WTC11 (cell line): ENCODE data around the gene BZW2. TPM values are rescaled to one million over a fixed set of nuclear protein-coding genes. Genes with fewer than 3 reads are reported as not detected.
A peak's percentile ranks its signal among the peaks of the same experiment; 100 is the strongest.

Experiments used
- ATAC-seq: fragments of 200-7000 bp; cut with Tn5 transposase; 2 replicates; pipeline ENCODE4 v1.10.0; 2021; ENCODE audit warnings: mild to moderate bottlenecking, moderate library complexity
- CTCF ChIA-PET: fragments of 300-600 bp; sonication (Branson Sonifier 250); formaldehyde crosslinking; loops from one replicate; lab custom pipeline; 2021; ENCODE audit warnings: antibody characterized with exemption; lab: Charles Lee
- POLR2A ChIA-PET: fragments of 350-600 bp; sonication (Branson Sonifier 250); formaldehyde crosslinking; loops from one replicate; lab custom pipeline; 2021; ENCODE audit warnings: antibody characterized with exemption; lab: Charles Lee
- DNase-seq: peaks from one replicate; pipeline ENCODE4 v3.0.0; 2021; ENCODE audit warnings: low spot score
- H3K27ac Mint-ChIP-seq: 2 replicates; pipeline ENCODE4 v1.8.0; 2021; ENCODE audit warnings: mixed read lengths
- H3K27me3 Mint-ChIP-seq: 2 replicates; pipeline ENCODE4 v1.8.0; 2021; ENCODE audit warnings: low read depth, mild to moderate bottlenecking, moderate library complexity, mixed read lengths
- H3K36me3 Mint-ChIP-seq: 2 replicates; pipeline ENCODE4 v1.8.0; 2021; ENCODE audit warnings: mixed read lengths
- H3K4me1 Mint-ChIP-seq: 2 replicates; pipeline ENCODE4 v1.8.0; 2022; ENCODE audit warnings: mixed read lengths
- H3K4me3 Mint-ChIP-seq: 2 replicates; pipeline ENCODE4 v1.8.0; 2021; ENCODE audit warnings: mild to moderate bottlenecking, moderate library complexity, mixed read lengths
- H3K9me3 Mint-ChIP-seq: 2 replicates; pipeline ENCODE4 v1.8.0; 2021; ENCODE audit warnings: mixed read lengths
- ATF2 ChIP-seq: sonication (generic); formaldehyde crosslinking; IDR thresholded peaks from 2 replicates; pipeline ENCODE4 v1.8.1; 2022; ENCODE audit warnings: low read depth, missing genetic modification reagents, borderline replicate concordance
- CREB1 ChIP-seq: sonication (generic); formaldehyde crosslinking; IDR thresholded peaks from 2 replicates; pipeline ENCODE4 v1.8.0; 2023; ENCODE audit warnings: mild to moderate bottlenecking, missing genetic modification reagents
- CREM ChIP-seq: sonication (generic); formaldehyde crosslinking; IDR thresholded peaks from 2 replicates; pipeline ENCODE4 v1.8.1; 2022; ENCODE audit warnings: mild to moderate bottlenecking, missing genetic modification reagents, moderate library complexity
- E2F5 ChIP-seq: sonication (generic); formaldehyde crosslinking; IDR thresholded peaks from 2 replicates; pipeline ENCODE4 v1.8.1; 2022; ENCODE audit warnings: mild to moderate bottlenecking, moderate library complexity, missing genetic modification reagents
- FOXJ3 ChIP-seq: sonication (generic); formaldehyde crosslinking; IDR thresholded peaks from 2 replicates; pipeline ENCODE4 v1.9.0; 2021; ENCODE audit warnings: missing genetic modification reagents, mild to moderate bottlenecking, borderline replicate concordance
- FOXK1 ChIP-seq: sonication (generic); formaldehyde crosslinking; IDR thresholded peaks from 2 replicates; pipeline ENCODE4 v1.8.0; 2022; ENCODE audit warnings: mild to moderate bottlenecking, moderate library complexity, missing genetic modification reagents
- JAZF1 ChIP-seq: fragments of 250-450 bp; sonication (Bioruptor Pico); IDR thresholded peaks from 2 replicates; pipeline ENCODE4 v1.9.0; 2021; ENCODE audit warnings: moderate library complexity, mild to moderate bottlenecking, inconsistent platforms
- MAX ChIP-seq: sonication (generic); formaldehyde crosslinking; IDR thresholded peaks from 2 replicates; pipeline ENCODE4 v1.8.0; 2022; ENCODE audit warnings: mild to moderate bottlenecking, missing genetic modification reagents
- MLX ChIP-seq: sonication (generic); formaldehyde crosslinking; IDR thresholded peaks from 2 replicates; pipeline ENCODE4 v1.8.1; 2023; ENCODE audit warnings: mild to moderate bottlenecking, missing genetic modification reagents, moderate library complexity
- NFE2L1 ChIP-seq: sonication (generic); formaldehyde crosslinking; IDR thresholded peaks from 2 replicates; pipeline ENCODE4 v1.8.1; 2023; ENCODE audit warnings: missing genetic modification reagents
- NR1H2 ChIP-seq: sonication (generic); formaldehyde crosslinking; IDR thresholded peaks from 2 replicates; pipeline ENCODE4 v1.9.0; 2021; ENCODE audit warnings: mild to moderate bottlenecking, moderate library complexity, missing genetic modification reagents
- OVOL2 ChIP-seq: fragments of 250-450 bp; sonication (Bioruptor Pico); IDR thresholded peaks from 2 replicates; pipeline ENCODE4 v1.9.0; 2021; ENCODE audit warnings: mild to moderate bottlenecking, borderline replicate concordance
- ZBTB21 ChIP-seq: sonication (generic); formaldehyde crosslinking; IDR thresholded peaks from 2 replicates; pipeline ENCODE4 v1.8.1; 2023; ENCODE audit warnings: mild to moderate bottlenecking, missing genetic modification reagents, borderline replicate concordance
- ZMAT4 ChIP-seq: fragments of 250-450 bp; sonication (Bioruptor Pico); IDR thresholded peaks from 2 replicates; pipeline ENCODE4 v1.9.0; 2021; ENCODE audit warnings: mild to moderate bottlenecking
- ZNF121 ChIP-seq: sonication (generic); formaldehyde crosslinking; IDR thresholded peaks from 2 replicates; pipeline ENCODE4 v1.8.0; 2023; ENCODE audit warnings: missing genetic modification reagents
- ZNF138 ChIP-seq: sonication (generic); formaldehyde crosslinking; conservative IDR thresholded peaks from 2 replicates; pipeline ENCODE4 v1.8.1; 2022; ENCODE audit warnings: mild to moderate bottlenecking, moderate library complexity, missing genetic modification reagents
- ZNF317 ChIP-seq: sonication (generic); formaldehyde crosslinking; IDR thresholded peaks from 2 replicates; pipeline ENCODE4 v1.8.1; 2023; ENCODE audit warnings: low read depth, mild to moderate bottlenecking, moderate library complexity, missing genetic modification reagents, borderline replicate concordance
- ZNF423 ChIP-seq: fragments of 250-450 bp; sonication (Bioruptor Pico); IDR thresholded peaks from 2 replicates; pipeline ENCODE4 v2.1.2; 2022; ENCODE audit warnings: mild to moderate bottlenecking, moderate library complexity
- ZNF425 ChIP-seq: fragments of 250-450 bp; sonication (Bioruptor Pico); conservative IDR thresholded peaks from 2 replicates; pipeline ENCODE4 v1.9.0; 2021; ENCODE audit warnings: mild to moderate bottlenecking
- ZNF512 ChIP-seq: sonication (generic); formaldehyde crosslinking; IDR thresholded peaks from 2 replicates; pipeline ENCODE4 v1.8.1; 2022; ENCODE audit warnings: missing genetic modification reagents, borderline replicate concordance
- ZNF671 ChIP-seq: fragments of 250-450 bp; sonication (Bioruptor Pico); IDR thresholded peaks from 2 replicates; pipeline ENCODE4 v1.8.0; 2021; ENCODE audit warnings: mild to moderate bottlenecking
- ZSCAN18 ChIP-seq: fragments of 250-450 bp; sonication (Bioruptor Pico); IDR thresholded peaks from 2 replicates; pipeline ENCODE4 v2.1.2; 2022; ENCODE audit warnings: mild to moderate bottlenecking, moderate library complexity
- total RNA-seq: library from RNA; stranded (reverse); gene quantifications from 3 replicates; pipeline ENCODE4 v1.2.3, GENCODE V29; 2021

Gene BZW2
- total RNA-seq, 1 experiment from 2014 or later, result 105 TPM

- TF ChIP-seq ZNF512 (CRISPR knock-in tag) (no peak), ZNF138 (CRISPR knock-in tag) (no peak), NR1H2 (CRISPR knock-in tag) (no peak), CREB1 (CRISPR knock-in tag) (no peak), ZBTB21 (CRISPR knock-in tag) (no peak), MAX (no peak)
- TF ChIP-seq, all 79 proteins: peak for 0
Observed at GRCh38 chr7:16652240-16652583, 6.2 kb downstream of the BZW2 start (continued).

GRCh38 chr7:16652888-16653287, 6.9 kb downstream of the BZW2 start:
- Mint-ChIP-seq H3K9me3 (no peaks in the 10 kb centered on the region), H3K27ac (0 out of 2 replicates have a peak overlapping the region, but pooled peaks have one; percentile 37), H3K36me3 (no peaks in the 10 kb centered on the region), H3K4me3 (no peak overlapping the region), H3K4me1 (peaks cover 64% of the 10 kb centered on the region), H3K27me3 (no peaks in the 10 kb centered on the region)
- POLR2A ChIA-PET, result no interaction called here
- TF ChIP-seq ZNF671 (CRISPR knock-in tag) (no peak), ZNF423 (CRISPR knock-in tag) (no peak)
- CTCF ChIA-PET, result no interaction called here
- DNase-seq (no peak), ATAC-seq (no peak)

- H3K4me1 Mint-ChIP-seq, result peaks cover 49% of the 10 kb centered on the region
- H3K27ac Mint-ChIP-seq, result peak overlapping the region; percentile 42; the same call in 1 of the 2 replicates
Observed at GRCh38 chr7:16655394-16655793, 9.4 kb downstream of the BZW2 start.

More at GRCh38 chr7:16655394-16655793, 9.4 kb downstream of the BZW2 start:
- no peaks in the 10 kb centered on the region for H3K9me3 Mint-ChIP-seq
- ATAC-seq, result no peak
- no peak overlapping the region for H3K4me3 Mint-ChIP-seq
- POLR2A ChIA-PET, result interaction anchor here (0.9 kb wide), 1 partner anchor 9 kb away, joined by 3 read pairs; no protein-coding TSS in a partner anchor
- CTCF ChIA-PET, result no interaction called here
- TF ChIP-seq NFE2L1 (CRISPR knock-in tag), result no peak
- TF ChIP-seq ZSCAN18 (CRISPR knock-in tag), result no peak
- no peak for TF ChIP-seq FOXK1
- no peak for TF ChIP-seq OVOL2 (CRISPR knock-in tag)
- no peak for TF ChIP-seq JAZF1 (CRISPR knock-in tag)
- TF ChIP-seq ZMAT4 (CRISPR knock-in tag), result no peak
- TF ChIP-seq CREM (CRISPR knock-in tag), result no peak
- TF ChIP-seq FOXJ3 (CRISPR knock-in tag), result no peak
- TF ChIP-seq E2F5 (CRISPR knock-in tag), result no peak
- no peak for TF ChIP-seq MLX (CRISPR knock-in tag)
- TF ChIP-seq ZNF121 (CRISPR knock-in tag), result no peak
- no peak for TF ChIP-seq ZNF138 (CRISPR knock-in tag)
- TF ChIP-seq ZNF425 (CRISPR knock-in tag), result no peak
- TF ChIP-seq ZNF317 (CRISPR knock-in tag), result no peak
- no peak for TF ChIP-seq ZBTB21 (CRISPR knock-in tag)
- no peak for TF ChIP-seq ATF2 (CRISPR knock-in tag)
- no peak for TF ChIP-seq ZNF423 (CRISPR knock-in tag)
- no peak for DNase-seq
- no peaks in the 10 kb centered on the region for H3K36me3 Mint-ChIP-seq
- no peaks in the 10 kb centered on the region for H3K27me3 Mint-ChIP-seq
